HG03045 (cell line): ENCODE results near the gene EVX1.

Experiments used
- ATAC-seq: cut with Tn5 transposase; IDR thresholded peaks from one replicate; pipeline ENCODE4 v1.9.1; 2021; ENCODE audit warnings: mild to moderate bottlenecking, moderate library complexity; ENCODE audit not compliant: unreplicated experiment

Gene EVX1

DNA sequence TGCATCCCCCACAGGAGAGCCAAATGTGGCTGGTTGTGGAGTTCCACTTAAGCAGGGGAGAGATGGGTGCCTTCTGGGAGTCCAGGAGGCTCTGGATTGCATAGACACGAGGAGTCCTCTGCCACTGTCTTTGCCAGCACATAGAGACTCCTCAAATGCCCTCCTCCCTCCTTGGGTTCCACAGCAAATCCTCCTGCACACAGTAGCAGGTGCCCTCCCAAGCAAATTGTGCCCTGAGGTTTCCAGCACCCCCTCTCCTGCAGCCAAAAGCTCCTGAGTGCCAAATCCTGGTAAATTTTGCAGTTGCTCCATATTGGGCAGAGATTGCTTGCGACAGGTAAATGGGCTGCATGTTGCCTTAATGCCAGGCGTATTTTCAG lies 5.8 kb downstream of the EVX1 start:
- no peak for ATAC-seq

DNA sequence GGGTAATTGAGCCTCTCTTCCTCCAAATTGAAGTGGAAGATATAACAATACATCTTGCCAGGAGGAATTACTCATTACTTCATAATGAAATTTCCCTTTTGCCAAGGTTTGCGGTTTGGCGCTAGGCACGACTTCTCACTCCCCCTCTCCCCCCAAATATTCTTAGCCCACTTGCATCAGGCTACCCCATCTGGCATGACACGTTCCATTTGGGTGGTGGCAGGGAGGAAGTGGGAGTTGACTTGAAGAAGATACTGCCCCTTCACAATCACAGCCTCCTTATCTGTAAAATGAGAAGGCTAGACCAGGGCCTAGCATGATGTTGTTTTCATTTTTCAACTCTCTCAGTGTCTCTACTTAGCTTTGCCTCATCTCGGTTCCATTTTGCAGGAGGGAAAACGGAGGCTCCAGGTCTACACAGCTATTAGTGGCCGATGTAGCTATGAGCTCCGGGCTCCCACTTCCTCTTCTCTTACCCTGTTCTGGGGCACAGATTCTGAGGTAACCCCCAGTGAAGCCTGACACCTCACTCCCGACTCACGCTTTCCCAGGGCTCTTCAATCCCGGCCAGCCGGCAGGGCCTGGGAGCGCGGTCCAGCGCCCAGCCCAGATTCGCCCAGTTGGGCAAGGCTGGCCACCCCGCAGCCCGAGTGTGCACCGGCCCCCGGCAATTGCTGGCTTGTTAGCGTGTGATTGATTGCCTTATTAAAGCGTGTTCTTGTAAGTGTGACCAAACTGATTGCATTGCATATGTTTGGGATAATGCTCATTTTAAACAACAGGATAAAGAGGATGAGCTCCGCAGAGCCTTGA lies 6.5 kb downstream of the EVX1 start:
- no peak for ATAC-seq

DNA sequence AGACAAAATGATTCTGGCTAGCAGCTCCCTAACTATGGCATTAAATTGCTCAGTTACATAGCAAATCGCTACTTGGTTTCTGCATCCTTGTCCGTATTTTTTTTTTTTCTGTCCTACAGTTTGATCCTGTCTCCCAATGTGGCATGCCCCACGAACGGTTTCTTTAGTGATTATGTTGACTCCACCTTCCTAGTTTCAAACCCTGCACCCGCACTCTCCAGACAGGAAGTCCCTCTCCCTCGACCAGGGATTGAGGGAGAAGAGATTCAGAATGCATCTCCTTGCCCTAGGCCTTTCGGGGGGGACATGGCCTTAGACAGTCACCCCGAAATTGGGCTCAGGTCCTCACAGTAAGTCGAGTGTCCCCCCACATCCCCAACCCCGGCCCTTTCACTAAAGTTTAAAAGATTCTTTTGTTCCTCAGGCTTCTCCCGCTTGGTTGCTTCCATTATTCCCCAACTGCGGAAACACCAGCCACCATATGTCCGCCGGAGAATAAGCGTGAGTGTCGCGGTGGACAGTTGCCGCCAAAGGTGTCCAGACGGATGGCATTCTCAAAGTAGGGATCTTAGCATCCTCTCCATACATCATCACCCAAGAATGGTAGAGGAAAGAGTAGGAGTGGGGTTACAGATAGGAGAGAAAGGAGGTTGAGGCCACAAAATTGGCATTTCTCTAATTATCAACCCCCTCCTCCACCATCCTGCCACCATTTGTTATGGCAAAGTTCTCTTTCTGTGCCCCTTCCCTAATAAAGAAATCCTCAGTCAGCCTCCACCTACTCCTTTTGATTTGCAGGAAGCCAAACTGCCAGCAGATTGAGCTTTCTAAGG lies 7.3 kb downstream of the EVX1 start:
- no peak for ATAC-seq

- no peak for ATAC-seq
Observed at GRCh38 chr7:27250557-27251070, 8.0 kb downstream of the EVX1 start.

DNA sequence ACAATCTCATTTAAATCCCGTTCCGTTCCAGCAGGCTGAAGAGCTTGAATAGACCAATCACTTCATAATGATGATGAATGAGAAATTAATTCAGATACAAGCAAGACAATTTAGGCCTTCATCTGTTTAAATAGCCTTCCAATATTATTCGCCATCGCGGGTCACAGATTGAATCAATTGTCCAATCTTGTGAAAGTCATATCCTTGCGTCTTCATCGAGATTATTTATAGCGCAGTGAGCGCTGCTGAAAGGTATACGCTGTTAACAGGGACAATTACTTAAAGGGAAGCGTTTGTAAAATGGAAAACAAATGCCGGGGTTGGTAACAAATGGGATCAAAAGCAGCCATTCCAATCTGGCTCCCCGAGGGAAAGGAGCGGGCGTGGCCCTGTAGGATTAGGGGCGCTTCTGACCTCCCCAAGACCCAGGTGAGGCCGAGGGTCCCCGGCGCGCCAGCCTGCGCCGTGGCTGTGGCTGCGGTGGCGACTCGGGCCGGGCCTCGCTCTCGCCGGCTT lies 8.6 kb downstream of the EVX1 start:
- no peak for ATAC-seq

GRCh38 chr7:27251652-27252590 lies 9.3 kb downstream of the EVX1 start:
- ATAC-seq, result no peak

DNA sequence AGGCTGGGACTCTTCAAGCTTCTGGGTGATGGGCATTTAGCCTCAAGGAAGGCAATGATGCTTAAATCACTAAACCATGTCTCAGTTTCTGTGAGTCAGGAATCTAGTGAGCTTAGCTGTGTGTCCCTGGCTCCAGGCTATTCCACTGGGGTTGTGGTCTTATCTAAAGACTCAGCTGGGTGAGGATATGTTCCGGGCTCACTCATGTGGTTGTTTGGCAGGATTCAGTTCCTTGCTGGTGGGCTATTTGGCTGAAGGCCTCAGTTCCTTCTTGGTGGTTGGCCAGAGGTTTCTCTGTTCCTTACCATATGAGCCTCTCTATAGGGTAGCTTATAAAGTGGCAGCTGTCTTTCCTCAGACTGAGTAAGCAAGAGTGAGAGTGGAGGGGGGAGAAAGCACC lies 12.0 kb downstream of the EVX1 start:
- ATAC-seq, result no peak

GRCh38 chr7:27260211-27260610 lies 17.6 kb downstream of the EVX1 start:
- no peak for ATAC-seq

- ATAC-seq, result no peak
Observed at GRCh38 chr7:27262121-27262520, 19.5 kb downstream of the EVX1 start.

GRCh38 chr7:27263781-27264180 lies 21.2 kb downstream of the EVX1 start:
- no peak for ATAC-seq

DNA sequence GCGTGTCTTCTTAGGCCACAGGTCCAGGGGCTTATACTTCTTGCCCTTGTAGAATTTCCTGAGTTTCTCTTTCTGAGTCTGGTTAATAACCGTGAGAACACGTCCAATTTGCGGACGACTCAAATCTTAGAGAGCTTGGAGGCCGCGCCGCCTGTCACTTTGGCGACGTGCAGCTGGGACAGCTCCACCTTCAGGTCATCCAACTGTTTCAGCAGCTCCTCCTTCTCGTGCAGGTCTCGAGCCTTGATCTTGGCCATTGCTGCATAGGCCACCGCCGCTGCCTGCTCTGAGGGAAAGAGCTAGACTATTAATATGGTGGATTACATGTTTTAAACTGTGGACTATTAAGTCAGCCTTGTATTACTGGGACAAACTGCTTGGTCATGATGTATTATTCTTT lies 26.9 kb downstream of the EVX1 start:
- no peak for ATAC-seq

GRCh38 chr7:27271384-27271783 lies 28.8 kb downstream of the EVX1 start:
- ATAC-seq, result no peak

GRCh38 chr7:27277628-27278027 lies 35.0 kb downstream of the EVX1 start:
- ATAC-seq, result no peak

DNA sequence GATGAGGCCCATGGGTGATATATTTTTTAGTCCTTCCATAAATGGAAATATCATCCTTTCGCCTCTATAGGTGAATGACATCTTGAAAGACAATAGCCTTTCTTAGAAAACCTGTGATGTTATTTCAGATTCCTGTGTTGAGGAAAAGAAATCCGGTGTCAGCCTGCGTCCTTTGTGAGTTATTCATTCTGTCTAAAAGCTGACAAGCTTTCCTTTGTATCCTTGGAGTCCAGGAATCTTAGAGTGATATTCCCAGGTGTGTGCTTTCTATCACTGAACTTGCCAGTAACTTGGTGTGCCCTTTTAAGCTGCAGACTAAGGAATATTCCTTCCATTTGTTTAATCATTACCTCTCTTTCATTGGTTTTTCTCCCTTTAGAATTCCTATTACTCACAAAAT lies 41.0 kb downstream of the EVX1 start:
- no peak for ATAC-seq

DNA sequence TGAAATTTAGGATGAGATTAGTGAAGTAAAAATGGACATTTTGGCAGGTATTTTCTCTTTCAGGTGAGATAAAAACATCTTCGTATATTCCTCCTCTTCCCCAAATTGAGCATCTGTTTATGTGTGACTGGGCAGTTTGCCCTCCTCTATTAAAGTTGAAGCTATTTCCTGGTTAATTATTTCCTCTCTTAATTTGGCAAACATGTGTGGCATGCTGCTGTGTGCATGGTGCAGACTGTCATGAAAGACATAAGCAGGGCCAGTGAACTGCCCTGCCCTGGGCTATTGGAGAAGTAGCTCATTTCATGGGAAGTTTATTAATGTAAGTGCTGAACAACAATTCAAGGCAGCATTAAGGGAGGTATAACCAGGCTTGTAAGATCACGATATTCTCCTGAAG lies 52.6 kb downstream of the EVX1 start:
- ATAC-seq, result no peak

GRCh38 chr7:27297356-27297755 lies 54.8 kb downstream of the EVX1 start:
- no peak for ATAC-seq
